ENCODE results near the gene RPUSD2.

The RPUSD2 gene

GRCh38 chr15:40569129-40569953, at the start of gene RPUSD2:
Gene RPUSD2, plus strand, starts transcription at chr15:40569299. Its CDS starts 39 bp downstream, at chr15:40569338.
- DNase-seq, result peak; percentile 89 to 93

- DNase-seq, result no peak
These were observed 45.5 kb upstream of the RPUSD2 start for GRCh38 chr15:40523611-40524010.

GRCh38 chr15:40525855-40526254, 43.2 kb upstream of the RPUSD2 start:
- DNase-seq, result no peak

GRCh38 chr15:40528801-40529200, 40.3 kb upstream of the RPUSD2 start:
- DNase-seq, result no peak

- DNase-seq, result no peak
These were observed 35.2 kb upstream of the RPUSD2 start for GRCh38 chr15:40533763-40534364.

- no peak for DNase-seq
These were observed 34.7 kb upstream of the RPUSD2 start for GRCh38 chr15:40534371-40534770.

- DNase-seq, result no peak
These were observed 32.6 kb upstream of the RPUSD2 start for GRCh38 chr15:40536501-40536900.

GRCh38 chr15:40538976-40539375, 30.1 kb upstream of the RPUSD2 start:
- DNase-seq, result no peak

GRCh38 chr15:40543082-40543481, 26.0 kb upstream of the RPUSD2 start:
- DNase-seq, result no peak

GRCh38 chr15:40543631-40544294, 25.3 kb upstream of the RPUSD2 start:
- DNase-seq, result no peak

GRCh38 chr15:40545457-40545856, 23.6 kb upstream of the RPUSD2 start:
- no peak for DNase-seq

GRCh38 chr15:40548610-40549009, 20.5 kb upstream of the RPUSD2 start:
- DNase-seq, result no peak

GRCh38 chr15:40549894-40550293, 19.2 kb upstream of the RPUSD2 start:
- peak; percentile 45 to 64 for DNase-seq

- no peak for DNase-seq
These were observed 18.6 kb upstream of the RPUSD2 start for GRCh38 chr15:40550341-40551037.

GRCh38 chr15:40554161-40554525, 15.0 kb upstream of the RPUSD2 start:
- peak; percentile 54 to 87 for DNase-seq

GRCh38 chr15:40555876-40556275, 13.2 kb upstream of the RPUSD2 start:
- no peak for DNase-seq

GRCh38 chr15:40558952-40559742, 10.0 kb upstream of the RPUSD2 start:
- no peak for DNase-seq

- no peak for DNase-seq
These were observed 6.4 kb upstream of the RPUSD2 start for GRCh38 chr15:40562691-40563090.

GRCh38 chr15:40563426-40563825, 5.7 kb upstream of the RPUSD2 start:
- DNase-seq, result no peak

- peak; percentile 99 to 100 for DNase-seq
These were observed 4.3 kb upstream of the RPUSD2 start, which contains the start of gene CCDC32 for GRCh38 chr15:40564591-40565332. Gene CCDC32, minus strand, starts transcription at chr15:40565042. Its CDS starts 2,027 bp downstream, at chr15:40563015.
